Tibial nerve (tissue), 4 donors: ENCODE data around the gene KRT2.

Experiments
- CTCF ChIP-seq, 5 experiments: fragments of 200-600 bp in 3 of 5; fragments of 450-650 bp in 2 of 5; sonication (generic) in 3 of 5; IDR thresholded peaks; one replicate each; pipeline ENCODE4 v1.5.1; 2016 to 2019; ENCODE audit warnings: antibody characterized with exemption in 5 of 5, mild to moderate bottlenecking in 3 of 5, moderate library complexity in 2 of 5
- EP300 ChIP-seq, 2 donors: sonication (generic); formaldehyde crosslinking; IDR thresholded peaks; one replicate each; pipeline ENCODE4 v1.6.1; 2017; ENCODE audit warnings: antibody characterized with exemption in 2 of 2, mild to moderate bottlenecking in 1 of 2
- POLR2A ChIP-seq, 2 donors: fragments of 450-650 bp; IDR thresholded peaks; one replicate each; pipeline ENCODE4 v1.6.1; 2017; ENCODE audit warnings: antibody characterized with exemption in 2 of 2, mild to moderate bottlenecking in 2 of 2, moderate library complexity in 2 of 2

GRCh38 chr12:52672321-52672933, 20.4 kb upstream of the KRT2 start:
- TF ChIP-seq CTCF (IDR thresholded peaks at IDR 0.05) = no peak
- no peak for TF ChIP-seq POLR2A (IDR thresholded peaks at IDR 0.05)
- no peak for TF ChIP-seq EP300 (IDR thresholded peaks at IDR 0.05)
